HEK293T (cell line): ENCODE data around the gene PIGZ.

Experiments
- CTCF ChIA-PET: fragments of 350-600 bp; formaldehyde crosslinking; extraction: SDS; loops from one replicate; lab custom pipeline; 2021; ENCODE audit warnings: antibody characterized with exemption, inconsistent platforms; lab: Yijun Ruan, JAX
- POLR2A ChIA-PET: fragments of 350-600 bp; formaldehyde crosslinking; extraction: SDS; loops from one replicate; lab custom pipeline; 2020; ENCODE audit warnings: antibody characterized with exemption, inconsistent platforms; lab: Yijun Ruan, JAX
- DNase-seq: peaks from one replicate; pipeline ENCODE4 v3.0.0; 2012; ENCODE audit warnings: mixed read lengths; ENCODE audit errors: extremely low spot score
- ARNT ChIP-seq: fragments of 450-650 bp; IDR thresholded peaks from 2 replicates; pipeline ENCODE4 v1.6.1; 2017; ENCODE audit warnings: mild to moderate bottlenecking
- BHLHE40 ChIP-seq: fragments of 450-650 bp; IDR thresholded peaks from 2 replicates; pipeline ENCODE4 v1.6.1; 2016; ENCODE audit warnings: mild to moderate bottlenecking, moderate library complexity, borderline replicate concordance
- CTBP1 ChIP-seq: fragments of 450-650 bp; IDR thresholded peaks from 2 replicates; pipeline ENCODE4 v1.6.1; 2016; ENCODE audit warnings: borderline replicate concordance
- ELF4 ChIP-seq: fragments of 450-650 bp; IDR thresholded peaks from 2 replicates; pipeline ENCODE4 v1.6.1; 2017; ENCODE audit warnings: antibody characterized with exemption
- FOXA1 ChIP-seq: fragments of 450-650 bp; IDR thresholded peaks from 2 replicates; pipeline ENCODE4 v1.6.1; 2016; ENCODE audit warnings: mild to moderate bottlenecking
- FOXK2 ChIP-seq: fragments of 450-650 bp; IDR thresholded peaks from 2 replicates; pipeline ENCODE4 v1.6.1; 2016; ENCODE audit warnings: mild to moderate bottlenecking
- FOXM1 ChIP-seq: fragments of 450-650 bp; IDR thresholded peaks from 2 replicates; pipeline ENCODE4 v1.6.1; 2017; ENCODE audit warnings: mild to moderate bottlenecking, borderline replicate concordance
- HDGF ChIP-seq: fragments of 450-650 bp; IDR thresholded peaks from 2 replicates; pipeline ENCODE4 v1.6.1; 2017; ENCODE audit warnings: antibody characterized with exemption, borderline replicate concordance
- L3MBTL2 ChIP-seq: fragments of 450-650 bp; conservative IDR thresholded peaks from 2 replicates; pipeline ENCODE4 v1.6.1; 2016; ENCODE audit warnings: mild to moderate bottlenecking
- LEF1 ChIP-seq: fragments of 450-650 bp; IDR thresholded peaks from 2 replicates; pipeline ENCODE4 v1.6.1; 2017; ENCODE audit warnings: mild to moderate bottlenecking, borderline replicate concordance
- NFRKB ChIP-seq: fragments of 450-650 bp; IDR thresholded peaks from 2 replicates; pipeline ENCODE4 v1.6.1; 2016; ENCODE audit warnings: mild to moderate bottlenecking, moderate library complexity
- SP1 ChIP-seq: fragments of 450-650 bp; IDR thresholded peaks from 2 replicates; pipeline ENCODE4 v1.6.1; 2017
- SUZ12 ChIP-seq: fragments of 450-650 bp; IDR thresholded peaks from 2 replicates; pipeline ENCODE4 v1.6.1; 2016; ENCODE audit warnings: mild to moderate bottlenecking
- TARDBP ChIP-seq: fragments of 450-650 bp; IDR thresholded peaks from 2 replicates; pipeline ENCODE4 v1.6.1; 2016
- ZNF384 ChIP-seq: fragments of 450-650 bp; IDR thresholded peaks from 2 replicates; pipeline ENCODE4 v1.6.1; 2016
- TF ChIP-seq, protein P1 (sequence below): fragments of 450-650 bp; IDR thresholded peaks from 2 replicates; pipeline ENCODE4 v1.6.1; 2016

PIGZ gene

DNA sequence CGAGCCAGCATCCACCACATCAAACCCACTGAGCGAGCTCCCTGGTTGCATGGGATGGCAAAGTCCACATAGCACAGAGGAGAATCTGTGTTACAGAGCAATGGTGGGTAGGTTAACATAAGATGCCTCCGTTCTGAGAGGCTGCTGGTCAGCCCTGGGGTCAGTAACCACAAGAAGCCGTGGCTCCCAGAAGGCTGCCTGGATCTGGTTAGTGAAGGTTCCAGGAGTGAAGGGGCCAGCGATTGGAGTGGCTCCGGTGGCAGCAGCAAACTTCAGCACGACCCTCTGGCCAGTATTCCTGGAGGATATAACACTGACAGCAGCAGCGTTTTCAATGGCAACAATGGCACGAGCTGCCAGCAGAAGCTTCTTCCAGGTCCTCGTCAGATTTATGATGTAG, 18.4 kb upstream of the PIGZ start:
- TF ChIP-seq BHLHE40 (no peak), ELF4 (no peak), LEF1 (no peak), SUZ12 (no peak), TARDBP (no peak), CTBP1 (no peak), FOXA1 (no peak), HDGF (no peak), FOXK2 (no peak), FOXM1 (no peak), SP1 (no peak), ARNT (no peak), L3MBTL2 (no peak)
- CTCF ChIA-PET = no interaction called here
- no peak for DNase-seq
- POLR2A ChIA-PET = no interaction called here

DNA sequence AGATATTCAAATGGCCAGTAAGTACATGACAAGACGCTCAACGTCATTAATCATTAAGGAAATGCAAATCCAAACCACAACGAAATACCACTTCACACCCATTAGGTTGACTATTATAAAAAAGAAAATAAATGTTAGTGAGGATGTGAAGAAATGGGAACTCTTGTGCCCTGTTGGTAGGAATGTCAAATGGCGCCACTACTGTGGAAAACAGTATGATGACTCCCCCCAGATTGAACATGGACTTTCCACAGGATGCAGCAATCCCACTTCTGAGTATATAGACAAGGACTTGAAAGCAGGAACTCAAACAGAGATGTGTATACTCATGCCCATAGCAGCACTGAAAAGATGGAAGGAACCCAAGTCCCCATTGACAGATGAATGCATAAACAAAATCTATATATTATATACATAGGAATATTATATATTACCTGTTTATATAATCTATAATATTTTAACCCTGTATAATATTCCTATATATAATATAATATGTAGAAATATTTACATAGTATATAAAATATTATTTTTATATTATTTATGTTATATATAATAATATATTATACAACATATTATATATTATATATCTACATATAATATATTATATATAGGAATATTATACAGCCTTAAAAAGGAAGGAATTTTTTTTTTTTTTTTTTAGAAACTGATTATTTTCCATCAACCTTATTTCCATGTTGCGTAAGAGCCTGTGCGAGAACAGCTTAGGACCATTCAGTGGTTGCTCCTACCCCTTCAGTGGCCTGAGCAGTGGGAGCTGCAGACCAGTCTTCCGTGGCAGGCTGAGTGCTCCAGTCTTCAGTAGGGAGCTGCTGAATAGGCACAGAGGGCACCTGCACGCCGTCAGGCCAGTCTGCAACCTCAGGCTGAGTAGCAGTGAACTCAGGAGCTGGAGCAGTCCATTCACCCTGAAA, 17.6 kb upstream of the PIGZ start:
- TF ChIP-seq FOXK2 (no peak), CTBP1 (no peak), HDGF (no peak), FOXA1 (no peak), SUZ12 (no peak), ELF4 (no peak), LEF1 (no peak), SP1 (no peak), BHLHE40 (no peak)
- TF ChIP-seq, protein P1, sequence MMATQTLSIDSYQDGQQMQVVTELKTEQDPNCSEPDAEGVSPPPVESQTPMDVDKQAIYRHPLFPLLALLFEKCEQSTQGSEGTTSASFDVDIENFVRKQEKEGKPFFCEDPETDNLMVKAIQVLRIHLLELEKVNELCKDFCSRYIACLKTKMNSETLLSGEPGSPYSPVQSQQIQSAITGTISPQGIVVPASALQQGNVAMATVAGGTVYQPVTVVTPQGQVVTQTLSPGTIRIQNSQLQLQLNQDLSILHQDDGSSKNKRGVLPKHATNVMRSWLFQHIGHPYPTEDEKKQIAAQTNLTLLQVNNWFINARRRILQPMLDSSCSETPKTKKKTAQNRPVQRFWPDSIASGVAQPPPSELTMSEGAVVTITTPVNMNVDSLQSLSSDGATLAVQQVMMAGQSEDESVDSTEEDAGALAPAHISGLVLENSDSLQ = no peak
- ChIA-PET POLR2A (no interaction called here), CTCF (no interaction called here)
- DNase-seq = no peak

DNA sequence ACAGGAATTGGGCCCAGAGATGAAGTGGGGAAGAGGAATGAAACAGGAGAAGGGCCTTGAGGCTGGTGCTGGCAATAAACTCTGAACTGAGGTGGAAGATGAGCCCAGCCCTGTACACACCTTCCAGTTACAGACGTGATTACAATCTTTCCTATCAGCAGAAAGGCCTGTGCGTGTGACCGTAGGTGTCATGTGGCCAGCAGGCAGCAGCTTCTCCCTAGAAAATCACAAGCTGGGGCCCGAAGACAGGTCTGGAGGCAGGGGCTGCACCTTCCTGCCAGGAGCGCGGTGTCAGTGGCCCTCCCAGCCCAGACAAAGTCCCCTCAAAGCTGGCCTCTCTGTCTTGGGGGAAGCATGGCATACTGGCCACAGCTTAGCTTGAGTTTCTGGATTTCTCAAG, 16.7 kb upstream of the PIGZ start:
- POLR2A ChIA-PET = no interaction called here
- CTCF ChIA-PET = no interaction called here
- DNase-seq = no peak
- no peak for TF ChIP-seq FOXM1
- TF ChIP-seq L3MBTL2 = no peak
- TF ChIP-seq NFRKB = no peak
- no peak for TF ChIP-seq ZNF384
- no peak for TF ChIP-seq HDGF

DNA sequence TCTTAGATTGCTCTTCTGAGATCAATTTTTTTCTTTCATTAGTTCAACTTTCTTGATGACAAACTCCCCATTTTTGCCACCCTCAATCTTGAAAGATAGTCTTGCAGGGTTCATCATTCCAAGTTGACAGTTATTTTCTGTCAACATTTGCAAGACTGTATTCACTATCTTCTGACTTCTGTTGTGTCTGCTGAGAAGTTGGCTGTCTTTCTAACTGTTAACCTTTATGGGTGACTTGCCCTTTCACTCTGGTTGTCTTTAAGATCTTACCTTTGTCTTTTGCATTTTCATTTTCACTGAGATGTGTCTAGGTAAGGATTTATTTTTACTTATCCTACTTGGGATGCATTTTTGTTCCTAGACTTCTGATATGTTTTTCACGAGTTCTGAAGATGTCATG, 14.6 kb upstream of the PIGZ start:
- ChIA-PET CTCF (no interaction called here), POLR2A (no interaction called here)
- TF ChIP-seq HDGF (no peak), L3MBTL2 (no peak), LEF1 (no peak), NFRKB (no peak), TARDBP (no peak), ZNF384 (no peak)
- no peak for DNase-seq

DNA sequence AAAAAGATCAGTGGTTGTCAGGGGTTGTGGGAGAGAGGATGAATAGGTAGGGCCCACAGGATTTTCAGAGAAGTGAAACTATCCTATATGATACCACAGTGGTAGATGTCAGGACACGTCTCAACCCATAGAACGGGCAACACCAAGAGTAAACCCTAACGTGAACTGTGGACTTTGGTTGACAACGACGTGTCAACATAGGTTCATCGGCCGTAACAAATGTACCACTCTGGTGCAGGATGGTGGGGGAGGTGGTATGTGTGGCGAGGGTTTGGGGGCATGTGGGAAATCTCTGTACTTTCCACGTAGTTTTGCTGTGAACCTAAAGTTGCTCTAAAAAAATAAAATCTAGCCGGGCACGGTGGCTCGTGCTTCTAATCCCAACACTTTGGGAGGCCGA, 13.0 kb upstream of the PIGZ start:
- TF ChIP-seq ZNF384 = no peak
- no peak for TF ChIP-seq SUZ12
- TF ChIP-seq, protein P1 = no peak
- TF ChIP-seq LEF1 = no peak
- no peak for TF ChIP-seq FOXM1
- TF ChIP-seq FOXA1 = no peak
- no peak for TF ChIP-seq ARNT
- TF ChIP-seq NFRKB = no peak
- no peak for TF ChIP-seq HDGF
- TF ChIP-seq CTBP1 = no peak
- no peak for TF ChIP-seq SP1
- TF ChIP-seq FOXK2 = no peak
- no peak for TF ChIP-seq L3MBTL2
- no peak for TF ChIP-seq TARDBP
- TF ChIP-seq ELF4 = no peak
- no peak for TF ChIP-seq BHLHE40
- ChIA-PET CTCF (no interaction called here), POLR2A (no interaction called here)
- no peak for DNase-seq

DNA sequence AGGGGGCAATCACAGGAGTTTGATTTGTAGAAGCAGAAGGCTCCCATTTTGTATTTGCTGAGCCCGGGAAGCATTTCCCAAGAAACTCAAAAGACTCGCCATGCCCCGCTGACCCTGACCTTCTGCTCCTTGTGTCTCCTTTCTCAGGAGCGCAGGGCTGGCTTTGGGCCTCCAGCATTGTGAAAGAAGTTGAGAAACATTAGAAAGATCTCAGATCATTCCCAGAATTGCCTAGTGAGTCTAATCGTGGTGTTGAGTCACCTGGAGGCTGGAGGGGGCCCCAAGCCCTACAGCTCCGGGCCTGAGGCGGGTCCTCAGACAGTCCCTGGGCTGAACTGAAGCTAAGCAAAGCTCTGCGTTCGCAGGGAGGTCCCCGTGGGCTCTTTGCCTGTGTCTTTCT, 10.9 kb upstream of the PIGZ start:
- ChIA-PET POLR2A (no interaction called here), CTCF (no interaction called here)
- DNase-seq = no peak
- no peak for TF ChIP-seq FOXM1
- TF ChIP-seq ARNT = no peak
- TF ChIP-seq ZNF384 = no peak
- no peak for TF ChIP-seq L3MBTL2
- no peak for TF ChIP-seq NFRKB
- no peak for TF ChIP-seq TARDBP
- TF ChIP-seq, protein P1 = no peak
- no peak for TF ChIP-seq BHLHE40
- TF ChIP-seq FOXK2 = no peak
- no peak for TF ChIP-seq SP1
- TF ChIP-seq SUZ12 = no peak
- TF ChIP-seq HDGF = no peak
- no peak for TF ChIP-seq CTBP1
- TF ChIP-seq FOXA1 = no peak
- TF ChIP-seq ELF4 = no peak
